Duodenal mucosa (tissue), 2 donors: Measurements from ENCODE around the gene SIGLEC8.
A peak's percentile ranks its signal among the peaks of the same experiment; 100 is the strongest.
"Not testable (repeated sequence)": the region's sequence is repeated elsewhere in the genome, so short reads cannot be mapped to it uniquely, and the experiment has no call there.

Source experiments
- H3K27ac ChIP-seq: one replicate; pipeline ENCODE4 v1.7.0; 2013; ENCODE audit warnings: low read depth, low read length
- H3K27me3 ChIP-seq, 2 donors: one replicate each; pipeline ENCODE4 v1.7.0; 2013; ENCODE audit warnings: low read length in 2 of 2, control low read depth in 1 of 2; ENCODE audit not compliant: insufficient read depth in 2 of 2, control insufficient read depth in 1 of 2
- H3K36me3 ChIP-seq, 2 donors: one replicate each; pipeline ENCODE4 v1.7.0; 2013; ENCODE audit warnings: low read length in 2 of 2, control low read depth in 1 of 2; ENCODE audit not compliant: insufficient read depth in 2 of 2, control insufficient read depth in 1 of 2
- H3K4me1 ChIP-seq, 2 donors: one replicate each; pipeline ENCODE4 v1.7.0; 2013; ENCODE audit warnings: low read length in 2 of 2, control low read depth in 1 of 2; ENCODE audit not compliant: insufficient read depth in 2 of 2, control insufficient read depth in 1 of 2
- H3K4me3 ChIP-seq, 2 donors: one replicate each; pipeline ENCODE4 v1.7.0; 2013; ENCODE audit warnings: low read length in 2 of 2, low read depth in 1 of 2
- H3K9ac ChIP-seq, 2 donors: one replicate each; pipeline ENCODE4 v1.7.0; 2013; ENCODE audit warnings: low read length in 2 of 2, low read depth in 1 of 2
- H3K9me3 ChIP-seq, 2 donors: one replicate each; pipeline ENCODE4 v1.7.0; 2013; ENCODE audit warnings: low read length in 2 of 2, control low read depth in 1 of 2; ENCODE audit not compliant: control insufficient read depth in 1 of 2

Gene SIGLEC8

DNA sequence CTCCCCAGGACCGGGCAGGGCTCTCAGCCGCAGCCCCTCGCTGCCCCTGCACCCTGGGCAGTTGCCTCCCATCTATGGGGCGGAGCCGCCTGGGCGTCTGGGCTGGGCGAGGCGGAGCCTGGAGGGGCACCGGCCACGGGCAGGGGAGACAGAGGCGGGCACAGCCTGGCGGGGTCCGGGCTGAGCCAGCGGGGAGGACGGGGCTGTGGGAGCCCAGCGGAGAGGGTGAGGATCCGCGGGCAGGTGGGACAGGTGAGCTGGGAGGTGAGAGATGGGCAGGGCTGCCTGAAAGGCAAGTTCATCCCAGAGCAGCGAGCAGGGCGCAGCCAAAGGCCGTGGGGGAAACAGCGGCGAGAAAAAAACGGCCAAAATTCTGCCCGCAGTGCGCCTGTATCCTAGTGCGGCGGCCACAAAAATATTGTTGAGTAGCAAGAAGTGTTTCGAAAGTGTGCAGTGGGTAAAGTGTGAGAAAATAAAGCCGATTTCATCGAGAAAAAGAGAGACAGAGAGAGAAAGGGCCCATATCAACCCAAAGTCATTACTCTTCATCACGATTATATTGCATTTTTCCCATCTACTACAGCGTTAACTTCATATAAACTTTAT is 5.8 kb upstream of the SIGLEC8 start:
- not testable (repeated sequence) for H3K27ac ChIP-seq, H3K27me3 ChIP-seq, H3K9ac ChIP-seq, H3K36me3 ChIP-seq, H3K9me3 ChIP-seq, H3K4me3 ChIP-seq
- H3K4me1 ChIP-seq: peaks cover 0 to 12% of the 10 kb centered on the region in 2 donors

DNA sequence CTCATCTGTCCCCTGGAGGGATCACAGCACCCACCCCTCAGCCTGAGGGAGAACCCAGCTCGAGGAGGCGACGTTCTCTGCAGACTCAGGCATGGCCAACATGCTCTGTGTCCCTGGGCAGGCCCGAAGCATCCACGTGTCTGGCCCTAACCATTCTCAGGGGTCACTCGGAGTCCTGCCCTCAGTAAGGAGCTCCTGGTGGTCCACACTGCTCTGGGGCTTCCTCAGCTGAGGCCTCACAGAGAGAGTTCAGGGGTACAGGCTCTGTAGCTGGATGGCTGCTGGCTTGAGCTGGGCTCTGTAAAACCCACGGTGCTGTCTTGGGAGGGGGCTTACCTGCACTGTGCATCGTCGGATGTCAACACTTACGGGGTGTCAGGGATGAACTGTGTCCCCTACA is 4.4 kb upstream of the SIGLEC8 start:
- Histone ChIP-seq H3K36me3 (no peaks in the 10 kb centered on the region), H3K9me3 (no peaks in the 10 kb centered on the region), H3K27me3 (peaks cover 6 to 12% of the 10 kb centered on the region in 2 donors), H3K9ac (no peak overlapping the region), H3K27ac (no peak overlapping the region), H3K4me3 (no peak overlapping the region), H3K4me1 (peaks cover 0 to 9% of the 10 kb centered on the region in 2 donors)

DNA sequence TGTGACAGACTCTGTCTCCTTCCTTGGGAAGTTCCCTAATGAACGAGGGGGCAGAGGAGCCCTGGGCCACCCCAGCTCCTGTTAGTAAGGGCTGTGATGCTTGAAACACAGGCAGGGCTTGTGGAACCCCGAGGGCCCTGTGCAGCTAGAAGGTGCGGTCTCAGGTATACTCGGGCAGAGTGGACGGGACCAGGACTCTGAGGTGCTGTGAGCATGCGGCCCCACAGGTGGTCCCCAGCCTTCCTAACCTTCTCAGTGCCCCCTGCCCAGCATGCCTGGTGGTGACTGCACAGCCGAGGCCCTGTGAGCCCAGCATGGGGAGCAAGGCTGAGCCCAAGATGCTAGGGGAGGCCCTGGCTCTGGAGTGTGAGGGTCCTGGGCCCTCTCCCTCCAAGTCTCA is 4.0 kb upstream of the SIGLEC8 start:
- Histone ChIP-seq H3K9ac (no peak overlapping the region), H3K4me3 (no peak overlapping the region), H3K36me3 (no peaks in the 10 kb centered on the region), H3K4me1 (peaks cover 0 to 9% of the 10 kb centered on the region in 2 donors), H3K27me3 (peaks cover 6 to 12% of the 10 kb centered on the region in 2 donors), H3K9me3 (no peaks in the 10 kb centered on the region), H3K27ac (no peak overlapping the region)

DNA sequence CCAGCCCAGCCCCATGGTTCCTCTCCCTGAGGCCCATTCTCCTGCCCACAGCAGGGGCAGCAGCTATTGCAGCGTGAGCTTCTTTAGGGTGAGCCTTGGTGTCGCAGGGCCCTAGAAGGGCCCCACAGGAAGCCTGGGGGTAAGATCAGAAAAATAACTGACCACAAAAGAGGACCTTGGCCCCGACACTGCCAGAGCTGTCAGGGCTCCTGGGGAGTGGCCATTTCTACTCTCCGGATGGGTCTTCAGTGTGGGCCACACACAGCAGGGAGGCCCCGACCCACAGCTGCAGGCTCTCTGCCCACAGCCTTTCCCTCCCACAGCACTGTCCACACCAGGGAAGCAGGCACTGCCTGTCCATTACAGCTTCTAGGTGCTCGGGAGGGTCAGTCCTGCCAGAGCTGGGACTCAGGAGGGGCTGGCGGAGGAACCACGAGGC is 3.5 kb upstream of the SIGLEC8 start:
- Histone ChIP-seq H3K9ac (no peak overlapping the region), H3K4me3 (no peak overlapping the region), H3K27ac (no peak overlapping the region), H3K9me3 (no peaks in the 10 kb centered on the region), H3K36me3 (no peaks in the 10 kb centered on the region), H3K27me3 (peaks cover 6 to 12% of the 10 kb centered on the region in 2 donors), H3K4me1 (peaks cover 0 to 9% of the 10 kb centered on the region in 2 donors)

DNA sequence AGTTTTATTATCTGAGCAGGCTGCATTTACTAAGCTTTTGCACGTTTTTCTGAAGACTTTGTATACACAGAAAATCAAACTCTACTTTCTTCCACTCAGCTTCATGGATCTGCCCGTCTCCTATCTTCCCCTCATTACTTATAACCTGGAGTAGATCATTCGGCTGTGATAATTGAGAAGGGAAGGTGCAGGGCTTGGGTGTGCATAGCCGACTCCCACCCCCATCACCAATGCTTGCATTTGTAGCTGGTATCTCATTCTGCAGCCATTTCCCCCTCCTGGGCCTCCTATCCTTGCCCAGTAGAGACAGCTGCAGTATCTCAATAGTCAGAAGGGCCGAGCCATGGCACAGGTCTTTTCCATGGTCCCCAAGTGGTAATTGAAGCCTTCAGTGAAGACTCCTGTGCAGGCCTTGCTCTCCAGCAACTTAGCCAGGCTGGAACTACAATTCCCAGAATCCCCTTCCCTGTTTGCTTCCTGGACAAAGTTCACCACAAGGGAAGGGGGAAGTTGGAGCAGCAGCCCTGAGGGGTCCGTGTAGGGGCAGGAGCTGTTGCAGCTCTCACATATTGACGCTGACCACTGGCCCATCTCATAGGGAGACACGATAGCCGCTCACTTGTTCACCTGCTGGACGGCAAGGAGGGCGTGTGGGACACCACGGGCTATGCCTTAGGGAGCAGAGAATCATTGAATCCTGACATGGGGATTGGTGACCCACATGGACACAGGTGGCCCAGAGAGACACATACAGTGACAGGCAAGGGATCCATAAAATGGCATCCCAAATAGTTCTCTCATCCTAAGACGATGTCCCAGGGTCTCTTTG is 2.1 kb upstream of the SIGLEC8 start:
- peaks cover 0 to 9% of the 10 kb centered on the region in 2 donors for H3K4me1 ChIP-seq
- H3K27me3 ChIP-seq: peaks cover 6 to 12% of the 10 kb centered on the region in 2 donors
- H3K36me3 ChIP-seq: no peaks in the 10 kb centered on the region
- H3K9me3 ChIP-seq: no peaks in the 10 kb centered on the region
- no peak overlapping the region for H3K9ac ChIP-seq
- no peak overlapping the region for H3K4me3 ChIP-seq
- H3K27ac ChIP-seq: no peak overlapping the region

DNA sequence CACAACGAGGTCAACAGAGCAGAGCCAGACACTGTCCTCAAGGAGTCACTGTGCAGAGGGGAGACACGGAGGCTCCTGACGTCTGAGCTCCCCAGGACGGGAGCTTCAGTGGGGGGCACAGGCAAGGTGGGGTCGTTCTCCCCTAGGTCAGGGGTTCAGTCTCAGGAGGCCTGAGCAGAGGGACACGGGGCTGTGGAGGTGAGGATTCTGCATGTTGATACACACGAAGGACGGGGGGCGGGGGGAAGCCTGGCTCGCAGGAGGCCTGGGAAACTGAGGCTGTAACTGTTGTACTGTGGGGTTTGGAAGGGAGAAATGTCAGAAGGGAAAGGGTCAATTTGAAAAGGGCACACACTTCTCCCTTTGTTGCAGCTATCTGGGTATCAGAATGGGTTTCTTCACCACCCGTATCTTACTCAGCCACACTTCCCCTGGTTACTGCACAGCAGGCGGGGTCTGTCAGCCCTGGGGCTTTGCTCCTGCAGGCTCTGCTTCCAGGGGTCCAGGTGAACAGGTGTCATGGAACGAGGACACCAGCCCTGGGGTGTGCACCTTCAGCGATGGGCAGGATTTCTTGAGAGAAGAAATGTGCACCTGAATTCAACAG is 748 bp upstream of the SIGLEC8 start:
- Histone ChIP-seq H3K27ac (no peak overlapping the region), H3K4me1 (peaks cover 0 to 9% of the 10 kb centered on the region in 2 donors), H3K27me3 (peaks cover 6 to 12% of the 10 kb centered on the region in 2 donors), H3K4me3 (no peak overlapping the region), H3K9ac (no peak overlapping the region), H3K9me3 (no peaks in the 10 kb centered on the region), H3K36me3 (no peaks in the 10 kb centered on the region)

DNA sequence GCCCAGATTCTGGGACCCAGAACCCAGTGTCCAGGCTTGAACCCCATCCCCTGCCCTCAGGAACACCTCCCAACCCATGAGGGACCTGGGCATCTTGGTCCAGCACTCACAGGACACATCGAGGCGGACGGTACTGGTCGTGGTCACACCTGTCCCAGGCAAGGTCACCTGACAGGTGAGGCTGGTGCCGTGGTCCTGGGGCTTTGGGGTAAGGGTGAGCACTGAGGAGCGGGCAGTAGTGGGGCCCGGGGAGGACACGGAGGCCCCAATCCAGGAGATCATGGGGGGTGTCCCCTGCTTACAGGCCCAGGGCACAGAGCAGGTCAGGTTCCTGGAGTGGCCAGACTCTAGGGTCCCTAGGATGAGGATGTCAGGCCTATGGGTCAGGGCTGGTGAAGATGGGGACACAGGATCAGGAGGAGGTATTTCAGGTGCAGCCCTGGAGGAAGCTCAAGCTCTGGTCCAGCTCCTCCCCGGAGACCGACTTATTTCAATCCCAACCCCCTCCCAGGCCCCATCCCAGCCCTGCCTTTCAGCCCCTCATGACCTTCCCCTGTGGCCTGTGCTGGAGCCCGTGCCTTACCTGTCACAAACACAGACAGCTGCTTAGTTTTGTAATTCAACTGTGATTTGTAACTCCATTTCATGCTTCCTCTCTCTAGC is 772 bp downstream of the SIGLEC8 start:
- Histone ChIP-seq H3K27ac (peak overlapping the region; percentile 10), H3K9ac (no peak overlapping the region), H3K9me3 (no peaks in the 10 kb centered on the region), H3K4me1 (peaks cover 0 to 9% of the 10 kb centered on the region in 2 donors), H3K4me3 (peak overlapping the region in 1 of 2 donors; percentile 16), H3K27me3 (peaks cover under 1 to 7% of the 10 kb centered on the region in 2 donors), H3K36me3 (no peaks in the 10 kb centered on the region)

DNA sequence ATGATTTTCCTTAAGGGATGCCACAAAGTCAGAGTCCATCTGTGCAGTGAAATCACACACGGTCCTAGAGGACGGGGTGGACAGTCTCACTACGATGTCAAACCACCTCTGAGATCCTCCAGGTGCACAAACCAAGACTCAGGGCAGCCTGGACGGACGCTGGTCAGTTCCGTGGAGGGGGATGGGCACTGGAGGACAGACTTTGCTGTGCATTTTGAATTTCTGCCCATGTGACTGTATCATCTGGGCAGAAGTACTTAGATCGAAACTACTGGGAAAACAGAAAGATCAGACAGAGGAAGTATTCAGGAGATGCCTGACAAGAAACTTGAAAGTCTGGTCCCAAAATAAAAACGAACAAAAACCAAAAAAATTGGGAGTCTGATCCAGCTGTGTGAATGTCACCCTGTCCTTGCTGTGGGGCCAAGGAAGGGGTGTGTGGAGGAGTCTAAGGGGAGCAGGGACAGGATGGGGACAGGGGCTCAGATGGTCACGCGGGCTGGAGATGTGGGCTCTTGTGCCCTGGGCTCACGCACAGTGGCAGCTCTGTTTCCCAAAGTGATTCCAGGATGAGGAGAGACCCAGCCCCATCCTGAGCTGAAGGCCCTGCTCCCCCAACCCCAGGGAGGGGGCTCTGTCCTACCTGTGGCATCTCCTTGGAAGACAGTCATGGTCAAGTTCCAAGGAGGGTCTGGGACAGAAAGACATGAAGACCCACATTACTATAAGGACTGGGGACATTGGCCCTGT is 1.5 kb downstream of the SIGLEC8 start:
- Histone ChIP-seq H3K9ac (no peak overlapping the region), H3K4me3 (no peak overlapping the region), H3K27ac (peak overlapping the region; percentile 10), H3K36me3 (no peaks in the 10 kb centered on the region), H3K27me3 (peaks cover 0 to 7% of the 10 kb centered on the region in 2 donors), H3K9me3 (no peaks in the 10 kb centered on the region), H3K4me1 (peaks cover 0 to 9% of the 10 kb centered on the region in 2 donors)

DNA sequence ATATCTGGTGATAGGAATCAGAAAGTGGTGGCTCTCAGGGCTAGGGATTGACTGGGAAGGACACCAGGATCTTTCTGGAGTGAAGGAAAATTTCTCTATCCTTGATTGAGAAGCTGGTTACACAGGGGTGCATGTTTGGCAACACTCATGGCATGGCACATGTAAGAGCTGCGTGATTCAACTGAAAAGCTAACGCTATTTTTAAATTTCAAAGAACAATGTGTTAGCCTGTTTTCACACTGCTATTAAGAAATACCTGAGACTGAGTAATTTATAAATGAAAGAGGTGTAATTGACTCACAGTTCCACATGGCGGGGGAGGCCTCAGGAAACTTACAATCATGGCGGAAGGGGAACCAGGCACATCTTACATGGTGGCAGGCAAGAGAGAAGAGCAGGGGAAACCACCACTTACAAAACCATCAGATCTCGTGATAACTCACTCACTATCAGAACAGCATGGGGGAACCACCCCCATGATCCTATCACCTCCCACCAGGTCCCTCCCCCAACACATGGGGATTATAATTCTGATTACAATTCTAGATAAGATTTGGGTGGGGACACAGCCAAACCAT is 7.4 kb downstream of the SIGLEC8 start:
- no peaks in the 10 kb centered on the region for H3K36me3 ChIP-seq
- H3K27ac ChIP-seq: no peak overlapping the region
- H3K27me3 ChIP-seq: no peaks in the 10 kb centered on the region
- H3K9me3 ChIP-seq: no peaks in the 10 kb centered on the region
- H3K4me3 ChIP-seq: no peak overlapping the region
- no peaks in the 10 kb centered on the region for H3K4me1 ChIP-seq
- no peak overlapping the region for H3K9ac ChIP-seq
